HT1080 (cell line): ENCODE data around the gene CREB3L2. TPM values are rescaled to one million over a fixed set of nuclear protein-coding genes. Genes with fewer than 3 reads are reported as not detected.
"Not testable (repeated sequence)": the region's sequence is repeated elsewhere in the genome, so short reads cannot be mapped to it uniquely, and the experiment has no call there.

Experiments
- DNase-seq: peaks from one replicate; pipeline ENCODE4 v3.0.0-alpha.2; 2015; ENCODE audit warnings: low read depth
- total RNA-seq: library from RNA; depleted of rRNA; stranded (reverse); fragments of >200 nt; shearing (Covaris generic); gene quantifications from 2 replicates; pipeline ENCODE4 v1.2.3, GENCODE V29; 2014

The CREB3L2 gene
- total RNA-seq, 1 experiment from 2014 or later: 18.8 TPM

DNA sequence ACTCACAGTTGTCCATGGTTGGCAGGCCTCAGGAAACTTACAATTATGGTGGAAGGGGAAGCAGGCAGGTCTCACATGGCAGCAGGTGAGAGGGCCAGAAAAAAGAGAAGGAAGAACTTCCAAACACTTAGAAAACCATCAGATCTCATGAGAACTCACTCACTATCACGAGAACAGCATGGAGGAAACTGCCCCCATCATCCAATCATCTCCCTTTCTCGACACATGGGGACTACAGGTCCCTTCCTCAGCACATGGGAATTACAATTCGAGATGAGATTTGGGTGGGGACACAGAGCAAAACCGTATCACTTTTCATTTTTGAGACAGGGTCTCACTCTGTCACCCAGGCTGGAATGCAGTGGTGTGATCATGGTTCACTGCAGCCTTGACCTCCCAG, 12.3 kb upstream of the CREB3L2 start:
- not testable (repeated sequence) for DNase-seq

DNA sequence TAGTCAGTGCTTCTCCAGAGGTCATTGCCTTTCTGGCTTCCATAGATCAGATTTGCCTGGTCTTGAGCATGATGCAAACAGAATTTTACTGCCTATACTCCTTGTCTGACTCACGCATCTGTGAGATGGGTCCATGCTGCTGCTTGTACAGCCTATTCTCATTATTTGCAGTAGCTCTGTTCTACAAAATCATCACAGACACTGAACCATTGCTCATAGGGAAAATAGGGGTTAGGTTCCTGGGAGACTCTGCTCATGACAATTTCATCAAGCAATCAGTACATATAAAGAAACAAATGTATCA, 7.4 kb upstream of the CREB3L2 start:
- DNase-seq: no peak

DNA sequence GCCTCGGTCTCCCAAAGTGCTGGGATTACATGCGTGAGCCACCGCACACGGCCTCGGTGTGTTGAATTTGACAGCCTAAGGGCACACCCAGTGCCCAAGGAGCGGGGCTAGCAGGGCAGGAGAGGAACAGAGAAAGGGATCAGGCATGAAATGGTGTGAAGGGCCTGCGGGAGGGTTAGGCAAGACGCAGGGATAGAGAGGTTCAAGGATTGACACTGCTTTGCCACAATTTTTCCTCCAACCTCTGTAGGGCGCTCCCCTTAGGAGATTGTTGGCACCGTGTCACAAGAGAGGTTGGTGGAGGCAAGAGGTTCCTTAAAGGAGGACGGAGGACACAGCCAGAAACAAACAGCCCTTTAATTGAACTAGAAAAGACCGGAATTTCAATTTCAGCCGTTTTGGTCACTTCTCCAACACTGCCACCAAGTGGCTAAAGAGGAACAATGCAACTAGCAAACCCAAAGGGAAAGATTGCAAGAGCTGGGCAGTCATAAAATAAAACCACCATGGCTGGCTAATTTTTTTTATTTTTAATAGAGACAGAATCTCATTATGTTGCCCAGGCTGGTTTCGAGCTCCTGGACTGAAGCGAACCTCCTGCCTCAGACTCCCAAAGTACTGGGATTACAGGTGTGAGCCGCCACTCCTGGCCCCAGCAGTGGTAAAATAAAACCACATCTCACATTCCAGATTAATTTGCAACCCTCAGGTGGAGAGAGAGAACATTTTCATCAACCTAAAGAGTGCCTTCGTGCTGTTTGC, 6.9 kb upstream of the CREB3L2 start:
- peak; percentile 58 for DNase-seq

DNA sequence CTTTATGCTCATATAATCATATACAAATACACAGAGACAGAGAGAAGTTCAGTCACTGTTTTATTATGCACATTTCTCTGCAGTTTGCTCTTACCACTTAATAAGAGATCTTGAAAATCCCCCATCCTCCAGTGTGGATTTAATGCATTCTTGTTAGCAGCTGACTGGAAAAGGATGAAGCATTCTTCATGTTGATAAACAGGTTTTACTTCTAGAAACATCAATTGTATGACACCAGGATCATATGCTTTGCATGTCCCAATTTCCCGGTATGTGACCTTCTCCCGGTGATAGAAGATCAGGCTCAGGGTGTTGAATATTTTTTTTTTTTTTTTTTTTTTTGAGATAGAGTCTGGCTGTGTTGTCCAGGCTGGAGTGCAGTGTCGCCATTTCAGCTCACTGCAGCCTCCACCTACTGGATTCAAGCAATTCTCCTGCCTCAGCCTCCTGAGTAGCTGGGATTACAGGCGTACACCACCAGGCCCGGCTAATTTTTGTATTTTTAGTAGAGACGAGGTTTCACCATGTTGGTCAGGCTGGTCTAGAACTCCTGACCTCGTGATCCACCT, 6.2 kb upstream of the CREB3L2 start:
- DNase-seq: no peak

DNA sequence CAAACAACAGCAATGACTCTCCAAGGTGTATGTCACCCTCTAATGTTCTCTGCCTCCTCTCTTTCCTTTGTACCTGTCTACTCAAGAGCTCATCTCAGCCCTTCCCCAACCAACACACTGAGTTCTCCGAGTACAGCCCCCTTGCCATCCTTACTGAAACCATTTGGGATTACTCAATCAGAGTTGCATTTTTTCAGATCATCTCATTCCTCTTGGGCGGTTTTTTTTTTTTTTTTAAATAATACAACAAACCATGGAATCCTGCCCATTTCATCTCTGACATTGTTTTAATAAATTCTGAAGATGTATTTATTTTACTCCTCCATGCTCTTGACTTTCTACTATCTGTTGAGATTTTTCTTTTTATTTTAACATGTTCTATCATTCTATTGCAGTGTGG, 4.2 kb upstream of the CREB3L2 start:
- DNase-seq: no peak

DNA sequence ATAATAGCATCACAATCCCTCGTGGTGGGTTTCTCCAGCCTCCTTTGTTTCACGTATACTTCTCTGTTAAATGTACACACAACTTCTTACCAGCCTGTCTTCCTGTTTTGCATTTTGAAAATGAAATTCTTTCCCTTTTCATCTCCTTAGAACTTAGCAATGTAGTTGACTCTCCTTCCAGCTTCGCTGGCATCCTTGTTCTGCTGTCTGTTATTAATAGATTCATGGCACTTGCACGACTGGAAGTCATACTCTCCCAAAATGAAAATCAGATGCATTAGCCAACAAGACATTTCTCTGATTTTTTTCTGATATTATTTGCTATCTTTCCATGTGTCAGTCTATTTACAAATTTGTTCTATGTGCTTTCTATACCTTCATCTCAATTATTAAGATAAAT, 3.0 kb upstream of the CREB3L2 start:
- DNase-seq: no peak

DNA sequence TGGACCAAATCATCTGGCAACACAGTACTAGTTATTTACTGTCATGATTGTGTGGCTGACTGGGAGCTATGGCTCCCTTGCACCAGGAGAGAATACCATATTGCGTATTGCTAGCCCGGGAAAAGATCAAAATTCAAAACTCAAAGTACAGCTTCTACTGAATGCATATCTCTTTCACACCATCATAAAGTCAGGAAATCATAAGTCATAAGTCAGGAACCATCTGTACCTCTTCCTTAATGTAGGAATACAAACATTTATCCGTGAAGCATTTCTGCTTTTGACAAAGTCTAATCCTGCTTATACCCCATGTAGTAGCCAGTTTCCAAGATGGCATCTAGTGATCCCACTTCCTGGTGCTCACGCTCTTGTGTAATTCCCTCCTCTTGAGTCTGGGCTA, 2.2 kb upstream of the CREB3L2 start:
- DNase-seq: no peak

DNA sequence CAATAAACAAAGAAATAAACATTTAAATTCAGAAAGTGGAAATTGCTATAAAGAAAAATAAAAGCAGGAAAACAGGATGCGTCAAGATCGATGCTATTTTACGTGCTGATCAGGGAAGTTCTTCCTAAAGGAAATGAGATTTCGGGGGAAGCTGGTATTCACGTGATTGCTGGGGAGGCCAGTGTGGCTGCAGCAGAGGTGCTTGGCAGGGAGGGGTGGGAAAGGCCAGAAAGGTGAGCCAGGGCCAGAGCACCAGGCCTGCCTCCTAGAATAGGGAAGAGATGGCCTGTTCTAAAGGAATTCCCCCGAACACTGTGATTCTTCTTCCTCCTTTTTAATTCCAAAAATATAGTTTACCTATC, 923 bp upstream of the CREB3L2 start:
- DNase-seq: no peak

DNA sequence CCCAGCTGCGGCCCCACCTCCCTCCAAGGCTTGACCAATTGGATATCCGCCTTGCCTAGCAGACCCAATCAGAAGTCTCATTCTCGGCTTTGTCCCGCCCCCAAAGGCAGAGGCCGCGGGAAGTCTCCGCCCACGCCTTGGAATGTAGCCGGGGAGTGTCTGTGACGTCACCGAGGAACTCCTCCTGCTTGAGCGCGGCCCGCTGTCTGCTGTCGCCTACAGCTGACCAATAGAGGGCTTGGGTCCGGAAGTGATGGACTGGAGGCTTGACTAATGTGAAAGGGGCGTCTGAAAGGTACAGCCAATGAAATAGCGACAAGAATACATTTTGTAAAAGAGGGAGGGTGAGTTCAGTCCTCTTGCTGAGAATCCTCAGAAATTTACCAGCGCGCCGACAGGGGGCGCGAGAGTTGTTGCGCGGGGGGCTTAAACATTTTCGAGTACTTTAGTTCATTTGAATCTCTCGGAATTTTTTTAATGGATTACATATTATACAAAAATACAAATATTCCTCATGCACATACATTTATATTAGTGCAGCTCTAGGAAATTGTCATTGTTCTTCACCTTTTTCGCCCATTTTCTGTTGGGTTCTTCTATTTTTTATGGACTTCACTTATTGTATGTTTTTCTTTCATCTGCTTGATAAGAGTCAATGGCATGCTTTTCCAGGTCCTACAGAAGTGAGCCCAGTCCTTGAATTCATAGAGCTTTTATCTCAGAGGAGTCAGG, 376 bp upstream of the CREB3L2 start:
- peak; percentile 100 for DNase-seq

DNA sequence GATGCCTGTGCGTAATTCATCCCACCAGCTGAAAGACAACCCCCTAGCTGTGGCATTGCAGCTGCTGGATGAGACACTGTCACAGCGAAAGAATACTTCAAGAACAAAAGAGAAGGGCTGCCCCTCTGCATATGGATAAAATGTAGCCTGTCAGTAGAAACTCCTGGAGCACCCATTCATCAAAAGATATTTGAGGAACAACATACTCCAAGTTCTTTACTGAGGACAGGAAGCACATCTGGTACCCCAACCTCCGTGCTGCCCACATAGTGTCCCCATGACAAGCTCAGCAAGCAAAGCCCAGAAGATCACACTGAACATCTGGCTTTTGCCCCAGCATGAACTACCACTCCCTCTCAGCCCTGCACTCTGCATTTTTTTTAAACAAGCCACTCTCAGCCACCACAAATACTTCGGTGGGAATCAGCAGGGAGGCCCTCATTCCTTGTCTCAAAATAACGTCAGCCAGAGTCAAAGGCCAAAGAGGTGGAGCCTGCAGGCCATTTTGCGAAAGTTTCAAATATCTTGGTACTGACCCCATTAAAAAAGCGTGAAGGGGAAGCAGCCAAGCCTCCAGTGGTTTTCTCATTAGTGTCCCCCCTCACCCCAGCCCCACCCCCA, 1.7 kb downstream of the CREB3L2 start:
- DNase-seq: peak; percentile 90

DNA sequence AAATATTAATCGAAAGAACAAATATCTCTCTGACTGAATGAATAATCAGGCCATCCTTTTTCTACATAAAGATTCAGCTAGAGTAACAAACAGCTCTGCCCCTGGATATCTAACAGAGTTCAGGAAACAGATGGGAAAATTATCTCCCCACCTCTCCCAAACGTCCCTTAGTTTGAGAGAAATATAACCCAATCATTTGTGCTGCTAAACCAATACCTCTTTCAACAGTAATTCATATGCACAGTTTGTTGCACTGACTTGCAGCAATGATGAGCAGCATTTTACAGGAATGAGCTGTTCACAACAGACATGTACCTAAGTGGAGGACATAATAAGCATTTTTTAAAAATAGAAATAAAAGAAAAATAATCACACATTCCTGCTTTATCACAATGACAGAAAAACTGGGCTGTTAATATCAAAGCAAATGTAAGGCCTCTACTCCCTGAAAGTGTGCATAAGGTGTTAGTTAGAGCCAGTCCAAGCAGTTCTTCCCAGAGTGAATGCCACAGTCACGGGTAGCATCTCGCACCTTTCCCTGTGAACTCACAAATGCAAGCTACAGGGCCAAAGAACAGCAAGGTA, 2.3 kb downstream of the CREB3L2 start:
- DNase-seq: no peak

DNA sequence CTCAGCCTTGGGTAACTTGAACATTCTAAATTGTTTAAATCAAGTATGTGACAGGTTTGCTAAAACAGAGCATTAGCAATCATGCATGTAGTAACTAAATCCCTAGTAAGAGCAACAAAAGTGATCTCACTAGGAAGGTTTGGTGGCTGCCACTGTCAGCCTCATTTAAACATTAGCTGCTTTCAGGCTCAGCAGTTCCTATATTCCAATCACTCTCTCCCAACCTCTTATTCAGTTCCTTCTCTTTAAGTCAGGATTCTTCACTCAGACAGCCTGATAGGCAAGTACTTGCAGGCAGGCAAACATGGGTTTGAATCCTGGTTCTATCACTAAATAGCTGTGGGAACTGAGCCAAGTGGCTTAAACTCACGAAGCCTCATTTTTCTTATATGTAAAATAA, 3.6 kb downstream of the CREB3L2 start:
- DNase-seq: no peak

DNA sequence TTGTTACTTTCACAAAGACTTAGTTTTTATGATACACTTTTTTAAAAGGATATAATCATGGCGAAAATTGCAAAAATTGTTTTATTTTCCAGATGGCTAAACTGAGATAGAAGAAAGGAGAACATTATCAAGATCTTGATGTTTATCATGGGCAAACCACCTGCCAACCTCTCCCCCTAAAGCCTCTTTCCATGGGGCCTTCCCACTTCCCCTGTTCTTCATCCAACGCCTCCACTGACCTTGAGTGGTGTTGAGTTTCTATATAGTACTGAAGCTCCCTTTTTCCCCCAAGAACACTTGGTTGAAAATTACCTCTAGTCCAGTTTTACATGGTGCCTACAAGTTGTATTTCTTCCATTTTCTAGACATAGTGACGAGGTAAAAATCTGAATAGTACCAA, 5.0 kb downstream of the CREB3L2 start:
- DNase-seq: no peak

DNA sequence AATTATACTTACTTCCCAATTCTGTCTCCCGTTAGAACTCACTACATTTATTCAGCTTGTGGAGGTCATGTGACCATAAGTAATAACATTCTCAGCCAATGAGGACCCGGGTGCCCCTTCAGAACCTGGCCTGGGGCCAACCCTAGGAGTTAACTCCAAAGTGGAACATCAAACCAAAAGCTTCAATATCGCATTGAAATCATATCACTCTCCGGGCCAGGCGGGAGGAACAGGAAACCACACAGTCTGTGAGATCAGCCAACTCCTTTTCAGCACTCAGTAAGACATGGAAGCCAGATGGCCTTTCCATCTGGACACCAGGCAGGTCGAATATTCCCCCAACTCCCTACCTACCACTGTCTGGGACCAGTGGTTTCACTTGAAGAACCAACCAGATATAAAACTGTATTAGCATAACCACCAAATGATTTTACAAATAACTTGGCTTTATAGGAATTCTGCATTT, 5.5 kb downstream of the CREB3L2 start:
- peak; percentile 72 for DNase-seq

DNA sequence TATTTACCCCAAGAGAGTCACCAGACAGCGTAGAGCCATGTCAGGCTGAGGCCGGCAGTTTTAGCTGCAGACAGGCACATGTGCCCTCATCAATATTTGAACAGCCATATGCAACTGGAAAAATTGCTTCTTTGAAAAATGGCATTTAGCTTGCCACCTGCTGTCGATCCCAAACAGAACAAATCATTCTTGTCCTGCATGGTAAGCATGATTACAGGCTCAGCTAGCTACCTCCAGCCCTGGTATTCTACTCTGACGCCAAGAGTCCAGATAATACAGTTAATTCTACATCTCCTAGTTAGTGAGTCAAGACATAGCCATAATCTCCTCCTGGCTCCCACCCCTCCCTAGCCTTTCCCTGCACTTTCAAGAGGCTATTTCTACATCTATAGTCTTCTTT, 7.7 kb downstream of the CREB3L2 start:
- DNase-seq: no peak

DNA sequence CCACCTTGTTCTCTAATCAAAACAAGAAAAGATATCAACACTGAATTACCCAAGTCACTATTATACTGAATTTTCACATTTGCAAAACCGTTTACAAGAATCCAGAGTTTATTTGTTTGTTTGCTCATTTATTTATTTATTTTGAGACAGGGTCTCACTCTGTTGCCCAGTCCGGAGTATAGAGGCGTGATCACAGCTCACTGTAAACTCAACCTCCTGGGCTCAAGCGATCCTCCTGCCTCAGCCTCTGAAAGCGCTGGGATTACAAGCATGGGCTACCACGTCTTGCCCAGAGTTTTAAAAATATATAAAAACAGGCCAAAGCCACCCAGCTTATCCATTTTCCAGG, 8.5 kb downstream of the CREB3L2 start:
- no peak for DNase-seq

DNA sequence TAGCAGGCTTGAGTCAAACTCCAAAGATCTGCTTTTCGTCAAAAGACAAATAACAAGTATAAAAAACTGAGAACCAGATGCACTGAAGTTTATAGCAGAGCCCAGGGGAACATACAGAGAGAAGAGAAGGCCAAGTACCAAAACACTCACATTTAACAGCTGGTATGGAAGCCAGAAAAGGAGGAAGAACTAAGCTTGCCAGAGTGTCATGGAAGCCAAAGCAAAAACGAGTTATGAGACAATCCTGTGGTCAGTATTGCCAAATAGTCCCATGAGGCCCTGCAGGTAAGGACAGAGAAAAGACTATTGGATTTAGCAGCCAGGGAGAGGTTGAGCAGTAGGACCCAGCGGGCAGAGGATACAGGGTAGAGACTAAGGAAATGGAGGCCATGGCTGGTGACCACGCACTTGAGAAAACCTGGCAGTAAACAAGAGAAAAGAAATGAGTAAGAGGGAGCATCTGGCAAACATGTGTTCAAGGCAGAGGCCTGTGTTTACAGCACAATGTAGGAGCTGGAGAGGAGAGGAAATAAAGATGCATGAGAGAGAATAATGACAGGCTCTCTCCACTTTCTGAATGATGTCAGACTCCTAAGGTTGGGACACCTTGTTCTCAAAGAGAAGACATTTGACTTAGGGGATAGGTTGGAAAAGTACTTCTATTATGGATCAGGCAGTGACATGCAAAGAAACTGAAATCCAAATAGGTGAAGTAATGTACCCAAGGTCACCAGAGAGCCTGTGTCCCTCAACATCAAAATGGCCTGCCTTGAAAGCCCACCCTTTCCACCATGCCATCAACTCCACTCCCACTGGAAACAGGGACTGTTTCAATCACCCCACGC, 9.1 kb downstream of the CREB3L2 start:
- DNase-seq: peak; percentile 91

DNA sequence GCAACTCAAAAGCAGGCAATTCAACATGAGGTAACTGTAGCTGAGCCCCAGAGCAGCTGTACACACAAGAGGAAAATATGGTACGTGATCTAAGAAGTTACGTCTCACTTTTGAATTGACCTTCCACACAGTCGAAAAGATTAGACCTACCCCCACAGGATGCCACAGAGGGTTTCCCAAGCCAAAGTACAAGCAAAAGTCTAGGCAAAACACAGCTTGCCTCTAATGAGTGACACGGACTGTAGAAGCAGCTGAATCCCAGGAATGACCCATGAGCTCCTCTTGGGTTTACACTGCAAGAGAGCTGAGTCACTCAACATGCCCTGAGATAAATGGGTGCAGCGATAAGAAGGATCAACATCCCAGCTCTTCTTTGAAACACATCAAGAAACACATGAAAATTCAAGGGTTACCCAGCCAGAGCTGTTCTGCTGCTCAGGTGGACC, 9.8 kb downstream of the CREB3L2 start:
- peak; percentile 43 for DNase-seq

DNA sequence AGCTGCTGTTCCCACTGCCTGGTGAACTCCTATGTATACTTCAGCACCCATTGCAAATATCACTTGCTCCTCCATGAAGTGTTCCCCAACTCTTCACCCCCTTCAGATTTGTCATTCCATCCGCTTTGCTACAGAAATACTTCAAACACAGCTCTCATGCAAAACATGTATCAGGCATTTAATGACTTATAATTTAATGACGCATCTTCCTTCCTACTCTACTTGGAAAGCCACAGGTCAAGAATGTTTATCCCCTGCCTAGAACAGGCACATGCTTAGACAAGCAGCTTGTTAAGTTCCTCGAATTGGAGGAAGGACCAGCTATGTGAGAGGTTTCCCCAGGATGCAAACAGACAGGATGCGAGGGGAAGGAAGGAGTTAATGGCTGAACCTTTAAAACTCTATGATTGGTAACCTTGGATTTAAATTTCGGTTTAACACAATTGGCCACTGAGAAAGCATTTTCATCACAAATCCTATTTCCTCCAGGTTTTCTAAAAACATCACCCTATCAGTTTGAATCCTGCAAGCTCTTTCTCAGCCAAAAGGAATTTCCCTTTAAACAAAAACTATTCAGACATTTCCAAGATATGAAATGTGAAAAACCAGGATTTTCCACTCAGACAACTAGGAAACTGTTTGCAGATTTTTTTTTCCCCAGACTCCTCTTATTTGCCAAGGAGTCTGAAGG, 11.5 kb downstream of the CREB3L2 start:
- DNase-seq: peak; percentile 97

DNA sequence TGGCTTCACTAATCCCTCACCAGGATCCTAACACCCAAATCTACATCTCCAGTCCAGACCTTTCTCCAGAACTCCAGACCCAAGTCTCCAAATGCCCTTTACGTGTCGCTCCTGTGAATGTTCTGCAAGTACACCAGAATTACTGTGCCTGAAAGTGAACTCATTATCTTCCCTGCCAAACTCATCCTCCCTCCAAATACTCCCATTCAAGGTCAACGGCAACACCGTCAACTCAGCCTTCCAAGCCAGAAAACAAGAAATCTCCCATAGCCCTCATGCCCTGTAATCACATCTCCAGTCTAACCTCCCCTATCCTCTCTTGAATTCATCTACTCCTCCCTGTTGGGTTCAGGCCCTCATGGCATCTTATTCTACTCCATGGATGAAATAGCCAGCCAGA, 12.3 kb downstream of the CREB3L2 start:
- no peak for DNase-seq
